ENCODE measurements around the gene CRY2. TPM values are rescaled to one million over a fixed set of nuclear protein-coding genes. Genes with fewer than 3 reads are reported as not detected.

CRY2 gene
- total and polyA plus RNA-seq, 10 of the 15 experiments (the other 5 are each of a cell fraction or from before 2014, with no cell fraction given) = 1.2 to 14.7 (median 8.1) TPM

GRCh38 chr11:45858751-45859398 lies 11.6 kb downstream of the CRY2 start:
- RAD21 ChIA-PET (ENCODE audit: unreplicated experiment) = no interaction called here
- no peaks in the 10 kb centered on the region; the same call in 1 of the 2 replicates for H3K4me1 ChIP-seq (ENCODE audit: control insufficient read depth, insufficient read depth, low read length)
- POLR2A ChIA-PET = interaction anchor here (1.2 kb wide), 1 partner anchor 16 kb away, joined by 3 read pairs; no protein-coding TSS in a partner anchor
- no peak for DNase-seq (ENCODE audit: low read depth, low spot score)
- in situ Hi-C loops (cut with MboI) (no loop called here), intact Hi-C loops (cut with micrococcal nuclease; ENCODE audit: unreplicated experiment) (no loop called here)
- H3K36me3 ChIP-seq (ENCODE audit: control insufficient read depth in 2 of 2, insufficient read depth in 2 of 2, low read length in 1 of 2) = peaks cover 8 to 20% of the 10 kb centered on the region in 2 experiments
- CTCF ChIA-PET = interaction anchor here (1.2 to 1.4 kb wide), 2 partner anchors 16 to 87 kb away, joined by 5 read pairs; no protein-coding TSS in a partner anchor
- no peak overlapping the region for H3K4me3 ChIP-seq
- BruUV-seq (replicated peaks) = no TSS peak
- no peak overlapping the region for H2AFZ ChIP-seq (ENCODE audit: control insufficient read depth, low read depth, low read length)
- no peak for ATAC-seq
- no peak overlapping the region for H3K4me2 ChIP-seq (ENCODE audit: control insufficient read depth, insufficient read depth)
- H3K9ac ChIP-seq (ENCODE audit: control insufficient read depth, insufficient read depth, low read length) = no peak overlapping the region
- WGBS (ENCODE audit: insufficient coverage, insufficient replicate concordance, low lambda C conversion rate, missing lambda C conversion rate) = 73% methylated on average over 5 of the region's 5 CpGs
- no peak for TF ChIP-seq WRNIP1 (IDR thresholded peaks at IDR 0.05; ENCODE audit: borderline replicate concordance, low read depth, low read length)
- TF ChIP-seq BHLHE40 (IDR thresholded peaks at IDR 0.05; ENCODE audit: borderline replicate concordance in 1 of 2, low read depth in 2 of 2, low read length in 1 of 2) = no peak
- TF ChIP-seq SUZ12 (IDR thresholded peaks at IDR 0.05; ENCODE audit: unreplicated experiment) = no peak
- TF ChIP-seq ZNF217 (IDR thresholded peaks at IDR 0.05) = no peak
- no peak for TF ChIP-seq NFIC (IDR thresholded peaks at IDR 0.05; ENCODE audit: low read depth, low read length)
- TF ChIP-seq CTCF (IDR thresholded peaks at IDR 0.05 in 2 of 3, conservative IDR thresholded peaks at IDR 0.05 in 1 of 3; ENCODE audit: control insufficient read depth in 2 of 3, extremely low read depth in 1 of 3, insufficient read depth in 1 of 3, low read depth in 3 of 3, low read length in 3 of 3) = no peak
- no peak for TF ChIP-seq MTA3 (IDR thresholded peaks at IDR 0.05; ENCODE audit: borderline replicate concordance, low read length)
- no peak for TF ChIP-seq HDAC6 (IDR thresholded peaks at IDR 0.05; ENCODE audit: unreplicated experiment)
- TF ChIP-seq POLR2AphosphoS2 (IDR thresholded peaks at IDR 0.05; ENCODE audit: low read depth, low read length) = no peak
- H3K79me2 ChIP-seq (ENCODE audit: control insufficient read depth, insufficient read depth, low read length) = peaks cover 2% of the 10 kb centered on the region; the same call in 1 of the 2 replicates
- SMC1A ChIA-PET (ENCODE audit: uncharacterized antibody, unreplicated experiment) = interaction anchor here (0.6 to 1.6 kb wide), 2 partner anchors 87 to 154 kb away, joined by 3 to 4 read pairs; no protein-coding TSS in a partner anchor
- no peaks in the 10 kb centered on the region; the same call in none of the 2 replicates for H4K20me1 ChIP-seq (ENCODE audit: control insufficient read depth, insufficient read depth)
- no peaks in the 10 kb centered on the region for H3K27me3 ChIP-seq (replicated peaks in 1 of 2; ENCODE audit: control insufficient read depth in 2 of 2, insufficient read depth in 2 of 2, low read length in 1 of 2)
- H3K9me3 ChIP-seq (replicated peaks; ENCODE audit: control insufficient read depth, insufficient read depth, low read length) = no peaks in the 10 kb centered on the region
- no peak for FAIRE-seq
- H3K27ac ChIP-seq (ENCODE audit: control insufficient read depth, insufficient read depth) = no peak overlapping the region

All from GM12878 (cell line).